ENCODE measurements around the gene EIF3I. TPM values are rescaled to one million over a fixed set of nuclear protein-coding genes. Genes with fewer than 3 reads are reported as not detected.

EIF3I gene
- polyA plus RNA-seq, 1 experiment, result 478 TPM

DNA sequence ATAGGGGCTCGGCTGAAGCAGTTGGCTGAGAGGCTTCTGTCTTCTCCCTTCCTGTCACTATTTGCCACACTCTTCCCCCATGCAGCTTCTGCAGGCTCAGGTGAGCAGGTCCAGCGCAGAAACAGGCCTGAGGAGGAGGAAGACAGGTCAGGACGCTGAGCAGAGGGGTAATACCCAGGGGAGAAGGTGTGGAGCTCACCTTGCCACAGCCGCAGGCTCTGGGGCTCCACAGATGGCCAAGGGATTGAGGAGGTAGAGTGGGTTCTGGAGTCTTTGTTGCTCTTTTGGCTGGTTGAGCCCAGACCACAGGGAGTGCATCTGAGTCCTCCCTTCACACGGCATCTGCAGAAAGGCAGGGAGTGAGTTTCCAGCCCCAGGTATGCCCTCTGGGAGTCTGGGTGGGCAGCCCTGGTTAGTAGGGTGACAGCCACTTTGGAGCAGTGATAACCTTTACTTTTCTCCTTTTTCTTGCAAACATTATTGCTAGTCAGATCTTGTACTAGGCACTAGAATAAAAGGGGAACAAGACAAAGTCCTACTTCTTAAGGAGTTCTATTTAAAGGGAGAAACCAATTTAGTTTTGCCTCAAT is 9.7 kb downstream of the EIF3I start:
- DNase-seq (ENCODE audit: low read depth), result no peak
- H3K36me3 ChIP-seq (ENCODE audit: control insufficient read depth, insufficient read depth, low read length), result peaks cover 23% of the 10 kb centered on the region
- CTCF ChIA-PET, result interaction anchor here (0.9 kb wide), 1 partner anchor 16 kb away, joined by 3 read pairs; no protein-coding TSS in a partner anchor
- POLR2A ChIA-PET, result no interaction called here
- no peak overlapping the region for H3K4me3 ChIP-seq (ENCODE audit: low read depth, low read length)
- no peaks in the 10 kb centered on the region for H3K27me3 ChIP-seq (ENCODE audit: control insufficient read depth, insufficient read depth, low read length)
- TF ChIP-seq, protein P1, sequence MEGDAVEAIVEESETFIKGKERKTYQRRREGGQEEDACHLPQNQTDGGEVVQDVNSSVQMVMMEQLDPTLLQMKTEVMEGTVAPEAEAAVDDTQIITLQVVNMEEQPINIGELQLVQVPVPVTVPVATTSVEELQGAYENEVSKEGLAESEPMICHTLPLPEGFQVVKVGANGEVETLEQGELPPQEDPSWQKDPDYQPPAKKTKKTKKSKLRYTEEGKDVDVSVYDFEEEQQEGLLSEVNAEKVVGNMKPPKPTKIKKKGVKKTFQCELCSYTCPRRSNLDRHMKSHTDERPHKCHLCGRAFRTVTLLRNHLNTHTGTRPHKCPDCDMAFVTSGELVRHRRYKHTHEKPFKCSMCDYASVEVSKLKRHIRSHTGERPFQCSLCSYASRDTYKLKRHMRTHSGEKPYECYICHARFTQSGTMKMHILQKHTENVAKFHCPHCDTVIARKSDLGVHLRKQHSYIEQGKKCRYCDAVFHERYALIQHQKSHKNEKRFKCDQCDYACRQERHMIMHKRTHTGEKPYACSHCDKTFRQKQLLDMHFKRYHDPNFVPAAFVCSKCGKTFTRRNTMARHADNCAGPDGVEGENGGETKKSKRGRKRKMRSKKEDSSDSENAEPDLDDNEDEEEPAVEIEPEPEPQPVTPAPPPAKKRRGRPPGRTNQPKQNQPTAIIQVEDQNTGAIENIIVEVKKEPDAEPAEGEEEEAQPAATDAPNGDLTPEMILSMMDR (IDR thresholded peaks at IDR 0.05; ENCODE audit: insufficient read depth, low read depth, low read length), result no peak

DNA sequence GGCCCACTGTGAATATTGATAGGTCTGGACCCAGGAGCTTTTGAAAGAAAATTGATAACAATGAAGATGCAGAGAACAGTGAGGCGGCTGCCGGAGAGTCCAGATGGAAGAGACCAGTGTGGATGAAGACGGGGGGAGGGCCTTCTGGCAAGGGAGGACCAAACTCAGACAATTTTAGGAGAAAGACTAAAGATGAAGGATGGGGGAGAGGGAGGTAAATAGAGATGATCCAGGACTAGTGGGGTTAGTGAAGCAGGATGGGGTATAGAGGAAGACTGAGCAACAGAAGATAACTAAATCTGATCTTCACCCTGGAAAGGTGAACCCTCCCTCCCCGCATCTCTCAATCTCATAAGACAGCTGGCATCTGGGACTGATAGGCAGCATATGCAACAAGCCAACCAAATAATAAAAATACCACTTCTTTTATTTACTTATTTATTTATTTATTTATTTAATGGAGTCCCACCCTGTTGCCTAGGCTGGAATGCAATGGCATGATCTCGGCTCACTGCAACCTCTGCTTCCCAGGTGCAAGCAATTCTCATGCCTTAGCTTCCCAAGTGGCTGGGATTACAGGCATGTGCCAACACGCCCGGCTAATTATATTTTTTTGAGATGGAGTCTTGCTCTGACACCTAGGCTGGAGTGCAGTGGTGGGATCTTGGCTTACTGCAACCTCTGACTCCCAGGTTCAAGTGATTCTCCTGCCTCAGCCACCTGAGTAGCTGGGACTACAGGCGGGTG is 10.5 kb downstream of the EIF3I start:
- CTCF ChIA-PET, result interaction anchor here (0.9 kb wide), 1 partner anchor 16 kb away, joined by 3 read pairs; no protein-coding TSS in a partner anchor
- Histone ChIP-seq H3K4me3 (ENCODE audit: low read depth, low read length) (no peak overlapping the region), H3K36me3 (ENCODE audit: control insufficient read depth, insufficient read depth, low read length) (peaks cover 21% of the 10 kb centered on the region), H3K27me3 (ENCODE audit: control insufficient read depth, insufficient read depth, low read length) (no peaks in the 10 kb centered on the region)
- DNase-seq (ENCODE audit: low read depth), result no peak
- TF ChIP-seq, protein P1 (IDR thresholded peaks at IDR 0.05; ENCODE audit: insufficient read depth, low read depth, low read length), result no peak
- POLR2A ChIA-PET, result no interaction called here

DNA sequence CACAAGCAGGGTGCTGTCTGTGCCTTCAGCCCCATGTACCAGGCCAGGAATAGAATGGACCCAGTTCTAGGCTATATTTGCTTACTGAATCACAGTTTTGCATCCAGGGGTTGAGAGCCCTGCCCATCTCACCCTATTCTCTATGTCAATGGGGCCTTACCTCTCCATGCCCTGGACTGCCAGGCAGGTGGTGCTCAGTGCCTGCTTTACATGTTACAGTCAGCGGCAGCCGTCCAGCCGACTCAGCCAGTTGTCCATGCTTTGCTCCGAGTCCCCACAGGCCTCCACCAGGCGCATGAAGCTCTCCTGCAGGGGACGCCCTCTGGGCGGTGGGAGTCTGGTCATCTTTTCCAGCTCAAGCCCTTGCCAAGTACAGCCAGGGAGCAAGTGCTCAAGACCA is 12.6 kb downstream of the EIF3I start:
- DNase-seq (ENCODE audit: low read depth), result no peak
- ChIA-PET POLR2A (no interaction called here), CTCF (interaction anchor here (0.6 to 1.4 kb wide), 3 partner anchors 14 to 139 kb away, joined by 3 to 5 read pairs (median 5); no protein-coding TSS in a partner anchor)
- Histone ChIP-seq H3K36me3 (ENCODE audit: control insufficient read depth, insufficient read depth, low read length) (peaks cover 12% of the 10 kb centered on the region), H3K4me3 (ENCODE audit: low read depth, low read length) (no peak overlapping the region), H3K27me3 (ENCODE audit: control insufficient read depth, insufficient read depth, low read length) (no peaks in the 10 kb centered on the region)
- TF ChIP-seq, protein P1 (IDR thresholded peaks at IDR 0.05; ENCODE audit: insufficient read depth, low read depth, low read length), result no peak

DNA sequence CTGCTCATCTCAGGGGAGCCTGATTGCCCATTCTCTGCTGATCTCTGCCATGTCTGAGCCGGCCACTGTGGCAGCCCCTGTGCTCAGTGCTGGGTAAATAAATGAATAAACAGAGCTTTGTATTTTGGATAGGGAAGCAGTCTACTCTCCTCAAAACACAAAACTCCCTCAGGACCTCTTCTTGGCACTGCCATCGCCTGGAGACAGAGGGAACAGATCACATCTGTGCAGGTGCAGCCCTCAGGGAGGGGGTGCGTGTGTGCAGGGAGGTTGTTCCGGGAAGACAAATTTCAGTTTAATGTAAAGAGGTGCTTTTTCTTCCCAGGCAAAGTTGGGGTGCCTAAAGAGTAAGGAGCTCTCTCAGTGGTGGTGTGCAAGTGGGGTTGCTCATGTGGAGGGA is 17.1 kb downstream of the EIF3I start:
- Histone ChIP-seq H3K36me3 (ENCODE audit: control insufficient read depth, insufficient read depth, low read length) (peaks cover 4% of the 10 kb centered on the region; the same call in 1 of the 2 replicates), H3K4me3 (ENCODE audit: low read depth, low read length) (no peak overlapping the region), H3K27me3 (ENCODE audit: control insufficient read depth, insufficient read depth, low read length) (no peaks in the 10 kb centered on the region)
- DNase-seq (ENCODE audit: low read depth), result no peak
- ChIA-PET POLR2A (no interaction called here), CTCF (interaction anchor here (0.6 to 4.3 kb wide), 4 partner anchors 9 to 34 kb away, joined by 3 to 23 read pairs (median 12); no protein-coding TSS in a partner anchor)
- TF ChIP-seq, protein P1 (IDR thresholded peaks at IDR 0.05; ENCODE audit: insufficient read depth, low read depth, low read length), result no peak

DNA sequence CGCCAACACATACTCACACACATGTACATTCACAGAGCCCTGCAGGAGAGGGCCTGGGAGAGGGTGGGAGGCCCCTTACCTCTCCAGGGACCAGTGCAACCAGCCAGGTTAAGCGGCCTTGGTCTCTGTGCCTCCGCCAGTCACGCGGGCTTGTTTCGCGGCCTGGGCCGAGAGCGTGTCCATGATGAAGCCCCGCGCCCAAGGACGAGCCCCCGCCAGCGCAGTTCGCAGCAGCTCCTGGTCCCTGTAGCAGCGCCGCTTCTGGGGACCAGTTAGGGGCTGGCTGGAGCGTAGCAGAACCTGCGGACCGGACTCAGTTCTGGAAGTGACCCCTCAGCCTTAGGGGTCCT is 17.6 kb downstream of the EIF3I start:
- peak overlapping the region; percentile 59; the same call in 1 of the 2 replicates for H3K4me3 ChIP-seq (ENCODE audit: low read depth, low read length)
- ChIA-PET CTCF (interaction anchor here (0.6 to 4.3 kb wide), 4 partner anchors 9 to 34 kb away, joined by 3 to 23 read pairs (median 12); no protein-coding TSS in a partner anchor), POLR2A (no interaction called here)
- 0 out of 2 replicates have a peak, but pooled peaks cover 2% of the 10 kb centered on the region for H3K36me3 ChIP-seq (ENCODE audit: control insufficient read depth, insufficient read depth, low read length)
- H3K27me3 ChIP-seq (ENCODE audit: control insufficient read depth, insufficient read depth, low read length), result no peaks in the 10 kb centered on the region
- no peak for DNase-seq (ENCODE audit: low read depth)
- TF ChIP-seq, protein P1 (IDR thresholded peaks at IDR 0.05; ENCODE audit: insufficient read depth, low read depth, low read length), result no peak

All from BJ (cell line).